Lung (tissue), 12 donors: ENCODE data around the gene ZNF280B. TPM values are rescaled to one million over a fixed set of nuclear protein-coding genes. Genes with fewer than 3 reads are reported as not detected.
"Not testable (repeated sequence)": the region's sequence is repeated elsewhere in the genome, so short reads cannot be mapped to it uniquely, and the experiment has no call there.

Experiments used
- ATAC-seq: fragments of 200-7000 bp; cut with Tn5 transposase; one replicate; pipeline ENCODE4 v1.9.1; 2020; ENCODE audit warnings: moderate number of reproducible peaks; ENCODE audit not compliant: insufficient read depth, low FRiP score
- DNase-seq, 3 donors: peaks; one replicate each; pipeline ENCODE4 v3.0.0-alpha.2; 2013 to 2017
- H3K27ac ChIP-seq, 2 donors: one replicate each; pipeline ENCODE4 v1.5.1; 2013; ENCODE audit warnings: mild to moderate bottlenecking in 2 of 2, moderate library complexity in 2 of 2, control low read depth in 1 of 2, inconsistent platforms in 1 of 2, low read depth in 1 of 2, low read length in 1 of 2
- H3K27me3 ChIP-seq, 3 donors: one replicate each; pipeline ENCODE4 v1.5.1; 2013; ENCODE audit warnings: low read length in 2 of 3; ENCODE audit not compliant: control insufficient read depth in 3 of 3, insufficient read depth in 3 of 3
- H3K36me3 ChIP-seq, 4 donors: one replicate each; pipeline ENCODE4 v1.5.1; 2013; ENCODE audit warnings: low read length in 4 of 4, mild to moderate bottlenecking in 1 of 4, moderate library complexity in 1 of 4; ENCODE audit not compliant: control insufficient read depth in 4 of 4, insufficient read depth in 4 of 4
- H3K4me1 ChIP-seq, 5 donors: one replicate each; pipeline ENCODE4 v1.5.1; 2013; ENCODE audit warnings: low read length in 5 of 5, mild to moderate bottlenecking in 2 of 5, moderate library complexity in 1 of 5; ENCODE audit not compliant: control insufficient read depth in 5 of 5, insufficient read depth in 5 of 5
- H3K4me3 ChIP-seq: one replicate; pipeline ENCODE4 v1.5.1; 2013; ENCODE audit warnings: mild to moderate bottlenecking, control low read depth, moderate library complexity
- H3K9ac ChIP-seq, 2 donors: one replicate each; pipeline ENCODE4 v1.5.1; 2013; ENCODE audit warnings: low read length in 2 of 2, control low read depth in 1 of 2; ENCODE audit not compliant: insufficient read depth in 1 of 2
- H3K9me3 ChIP-seq, 4 donors: one replicate each; pipeline ENCODE4 v1.5.1; 2013; ENCODE audit warnings: low read length in 3 of 4, mild to moderate bottlenecking in 1 of 4, moderate library complexity in 1 of 4; ENCODE audit not compliant: control insufficient read depth in 4 of 4, insufficient read depth in 3 of 4
- WGBS, 2 donors: extraction: QIAGEN DNeasy Blood & Tissue Kit; methylation state at CpG; one replicate each; pipeline ENCODE4 v1.1.7; 2013; 5-methylcytosine and 5-hydroxymethylcytosine counted together
- polyA plus RNA-seq, 2 donors: library from polyadenylated mRNA; stranded (reverse); fragments of 200-250 nt; gene quantifications; one replicate each; pipeline ENCODE4 v1.2.1, GENCODE V29; 2013
- total RNA-seq, 2 donors: library from RNA; depleted of rRNA in 1 of 2; stranded (reverse); fragments of >200 nt in 1 of 2; gene quantifications; one replicate each; pipeline ENCODE4 v1.2.1, GENCODE V29; 2014 to 2021
- TF ChIP-seq, protein P1 (sequence below): IDR thresholded peaks from 2 replicates; pipeline ENCODE4 v1.5.1; 2012; ENCODE audit warnings: mild to moderate bottlenecking; ENCODE audit errors: control extremely low read depth, extremely low read depth
- donor health status: control.
- donor health status: control.
- donor health status: Bipolar disorder and iron deficiency.
- donor health status: healthy.
- donor health status: DM: yes; HTN: yes; CAD: no.

The ZNF280B gene
- total and polyA plus RNA-seq, 4 donors = 0.11 to 0.97 (median 0.31) TPM

GRCh38 chr22:22449819-22450218 is 58.7 kb downstream of the ZNF280B start:
- H3K9me3 ChIP-seq = peaks cover 0 to 9% (median 2%) of the 10 kb centered on the region in 4 donors
- 84 to 95% methylated on average over 1 of the region's 1 CpG for WGBS, 2 donors
- peaks cover 0 to 5% (median 0%) of the 10 kb centered on the region in 3 donors for H3K27me3 ChIP-seq
- no peak for DNase-seq
- no peak for ATAC-seq
- H3K4me1 ChIP-seq = peaks cover 0 to 3% (median 0%) of the 10 kb centered on the region in 5 donors
- H3K36me3 ChIP-seq = no peaks in the 10 kb centered on the region
- TF ChIP-seq, protein P1, sequence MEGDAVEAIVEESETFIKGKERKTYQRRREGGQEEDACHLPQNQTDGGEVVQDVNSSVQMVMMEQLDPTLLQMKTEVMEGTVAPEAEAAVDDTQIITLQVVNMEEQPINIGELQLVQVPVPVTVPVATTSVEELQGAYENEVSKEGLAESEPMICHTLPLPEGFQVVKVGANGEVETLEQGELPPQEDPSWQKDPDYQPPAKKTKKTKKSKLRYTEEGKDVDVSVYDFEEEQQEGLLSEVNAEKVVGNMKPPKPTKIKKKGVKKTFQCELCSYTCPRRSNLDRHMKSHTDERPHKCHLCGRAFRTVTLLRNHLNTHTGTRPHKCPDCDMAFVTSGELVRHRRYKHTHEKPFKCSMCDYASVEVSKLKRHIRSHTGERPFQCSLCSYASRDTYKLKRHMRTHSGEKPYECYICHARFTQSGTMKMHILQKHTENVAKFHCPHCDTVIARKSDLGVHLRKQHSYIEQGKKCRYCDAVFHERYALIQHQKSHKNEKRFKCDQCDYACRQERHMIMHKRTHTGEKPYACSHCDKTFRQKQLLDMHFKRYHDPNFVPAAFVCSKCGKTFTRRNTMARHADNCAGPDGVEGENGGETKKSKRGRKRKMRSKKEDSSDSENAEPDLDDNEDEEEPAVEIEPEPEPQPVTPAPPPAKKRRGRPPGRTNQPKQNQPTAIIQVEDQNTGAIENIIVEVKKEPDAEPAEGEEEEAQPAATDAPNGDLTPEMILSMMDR = no peak
- H3K4me3 ChIP-seq = no peak overlapping the region
- H3K9ac ChIP-seq = no peak overlapping the region
- no peak overlapping the region for H3K27ac ChIP-seq

GRCh38 chr22:22446517-22446916 is 62.0 kb downstream of the ZNF280B start:
- Histone ChIP-seq H3K36me3 (no peaks in the 10 kb centered on the region), H3K9me3 (no peaks in the 10 kb centered on the region), H3K27ac (no peak overlapping the region), H3K4me3 (no peak overlapping the region), H3K4me1 (peaks cover 0 to 3% (median 0%) of the 10 kb centered on the region in 5 donors), H3K27me3 (peaks cover 0 to 5% (median 0%) of the 10 kb centered on the region in 3 donors), H3K9ac (no peak overlapping the region)
- ATAC-seq (no peak), DNase-seq (no peak)
- 37 to 46% methylated on average over 2 of the region's 2 CpGs for WGBS, 2 donors
- TF ChIP-seq, protein P1 = no peak

- 76 to 78% methylated on average over 5 of the region's 5 CpGs for WGBS, 2 donors
- not testable (repeated sequence) for H3K36me3 ChIP-seq, H3K9ac ChIP-seq, H3K4me3 ChIP-seq, DNase-seq, ATAC-seq, H3K4me1 ChIP-seq, H3K27me3 ChIP-seq, H3K9me3 ChIP-seq, H3K27ac ChIP-seq
Measured at GRCh38 chr22:22444007-22444589, 64.4 kb downstream of the ZNF280B start.

- ATAC-seq = no peak
- peaks cover 0 to 4% (median 0%) of the 10 kb centered on the region in 4 donors for H3K9me3 ChIP-seq
Measured at GRCh38 chr22:22442928-22443709, 65.4 kb downstream of the ZNF280B start.

DNA sequence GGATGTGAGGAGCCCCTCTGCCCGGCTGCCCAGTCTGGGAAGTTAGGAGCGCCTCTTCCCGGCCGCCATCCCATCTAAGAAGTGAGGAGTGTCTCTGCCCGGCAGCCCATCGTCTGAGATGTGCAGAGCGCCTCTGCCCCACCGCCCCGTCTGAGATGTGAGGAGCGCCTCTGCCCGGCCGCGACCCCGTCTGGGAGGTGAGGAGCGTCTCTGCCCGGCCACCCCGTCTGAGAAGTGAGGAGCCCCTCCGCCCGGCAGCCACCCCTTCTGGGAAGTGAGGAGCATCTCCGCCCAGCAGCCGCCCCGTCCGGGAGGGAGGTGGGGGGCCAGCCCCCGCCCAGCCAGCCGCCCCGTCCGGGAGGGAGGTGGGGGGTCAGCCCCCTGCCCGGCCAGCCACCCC is 66.9 kb downstream of the ZNF280B start:
- H3K4me1 ChIP-seq, H3K27ac ChIP-seq, DNase-seq, H3K9me3 ChIP-seq, H3K9ac ChIP-seq, ATAC-seq, H3K27me3 ChIP-seq, H3K36me3 ChIP-seq, H3K4me3 ChIP-seq: not testable (repeated sequence)
- WGBS, 2 donors = 92% methylated on average over 18 to 28 of the region's 28 CpGs

More at GRCh38 chr22:22442928-22443709, 65.4 kb downstream of the ZNF280B start:
- H3K36me3 ChIP-seq = no peaks in the 10 kb centered on the region
- no peak overlapping the region for H3K4me3 ChIP-seq
- 73 to 81% methylated on average over 7 of the region's 7 CpGs for WGBS, 2 donors
- no peak overlapping the region for H3K27ac ChIP-seq
- H3K9ac ChIP-seq = no peak overlapping the region
- TF ChIP-seq, protein P1 = no peak
- no peaks in the 10 kb centered on the region for H3K27me3 ChIP-seq
- no peaks in the 10 kb centered on the region for H3K4me1 ChIP-seq
- DNase-seq = no peak
